ENCODE measurements around the gene TSC22D3.
A peak's percentile ranks its signal among the peaks of the same experiment; 100 is the strongest.
"Not testable (repeated sequence)": the region's sequence is repeated elsewhere in the genome, so short reads cannot be mapped to it uniquely, and the experiment has no call there.

TSC22D3 gene

GRCh38 chrX:107775734-107776511 is at the start of gene TSC22D3:
Gene TSC22D3, minus strand, starts transcription at chrX:107775787. Its CDS starts 368 bp downstream, at chrX:107775419.
- DNase-seq, result peak; percentile 56

GRCh38 chrX:107823456-107823855 is 47.9 kb upstream of the TSC22D3 start:
- no peak for DNase-seq

GRCh38 chrX:107823042-107823441 is 47.5 kb upstream of the TSC22D3 start:
- no peak for DNase-seq

GRCh38 chrX:107818900-107819521 is 43.4 kb upstream of the TSC22D3 start:
- no peak for DNase-seq

- not testable (repeated sequence) for DNase-seq
These were observed 34.5 kb upstream of the TSC22D3 start for GRCh38 chrX:107810053-107810452.

- DNase-seq, result no peak
These were observed 29.6 kb upstream of the TSC22D3 start for GRCh38 chrX:107805179-107805578.

- DNase-seq, result no peak
These were observed 28.8 kb upstream of the TSC22D3 start for GRCh38 chrX:107804427-107804826.

GRCh38 chrX:107787827-107788226 is 12.2 kb upstream of the TSC22D3 start:
- no peak for DNase-seq

- DNase-seq, result no peak
These were observed 4.9 kb upstream of the TSC22D3 start for GRCh38 chrX:107780525-107780924.

- DNase-seq, result no peak
These were observed 1.9 kb upstream of the TSC22D3 start, which contains the start of gene NCBP2L for GRCh38 chrX:107777536-107777832. Gene NCBP2L, plus strand, starts transcription at chrX:107777733. Its CDS starts 16,488 bp downstream, at chrX:107794221.

- DNase-seq, result peak; percentile 81
These were observed 1.3 kb upstream of the TSC22D3 start for GRCh38 chrX:107776649-107777535.

GRCh38 chrX:107775000-107775733 is 420 bp downstream of the TSC22D3 start:
- DNase-seq, result no peak

- no peak for DNase-seq
These were observed 1.6 kb downstream of the TSC22D3 start for GRCh38 chrX:107773906-107774435.

GRCh38 chrX:107773206-107773605 is 2.4 kb downstream of the TSC22D3 start:
- no peak for DNase-seq

- peak; percentile 17 for DNase-seq
These were observed 5.8 kb downstream of the TSC22D3 start for GRCh38 chrX:107769581-107770317.

GRCh38 chrX:107768051-107768450 is 7.5 kb downstream of the TSC22D3 start:
- no peak for DNase-seq

GRCh38 chrX:107766470-107767150 is 9.0 kb downstream of the TSC22D3 start:
- DNase-seq, result no peak

GRCh38 chrX:107764845-107765608 is 10.6 kb downstream of the TSC22D3 start:
- no peak for DNase-seq

- DNase-seq, result no peak
These were observed 11.9 kb downstream of the TSC22D3 start for GRCh38 chrX:107763647-107764046.
